ENCODE measurements around the gene LSAMP. TPM values are rescaled to one million over a fixed set of nuclear protein-coding genes. Genes with fewer than 3 reads are reported as not detected.

LSAMP gene
- total RNA-seq, 4 donors from 2014 or later, result 4.3 to 5.2 (median 5.0) TPM

- no peak for TF ChIP-seq POLR2A (IDR thresholded peaks at IDR 0.05)
- Histone ChIP-seq H3K4me1 (no peaks in the 10 kb centered on the region), H3K27me3 (no peaks in the 10 kb centered on the region), H3K4me3 (no peak overlapping the region), H3K9me3 (no peaks in the 10 kb centered on the region), H3K36me3 (no peaks in the 10 kb centered on the region), H3K27ac (no peak overlapping the region)
- DNase-seq (ENCODE audit: low spot score in 2 of 2), result no peak
- WGBS, result 55% methylated on average over 2 of the region's 2 CpGs
These were observed 70.4 kb downstream of the LSAMP start for GRCh38 chr3:116374901-116375300.

GRCh38 chr3:116367761-116368395 is 77.4 kb downstream of the LSAMP start:
- H3K27ac ChIP-seq, result no peak overlapping the region
- H3K4me1 ChIP-seq, result no peaks in the 10 kb centered on the region
- H3K9me3 ChIP-seq, result no peaks in the 10 kb centered on the region
- no peak for TF ChIP-seq POLR2A (IDR thresholded peaks at IDR 0.05)
- no peak for TF ChIP-seq EP300 (IDR thresholded peaks at IDR 0.05)
- no peak for TF ChIP-seq CTCF (IDR thresholded peaks at IDR 0.05)
- no peak for TF ChIP-seq POLR2AphosphoS5 (IDR thresholded peaks at IDR 0.05)
- no peak for DNase-seq (ENCODE audit: low spot score in 2 of 2)
- no peak overlapping the region for H3K4me3 ChIP-seq
- H3K36me3 ChIP-seq, result no peaks in the 10 kb centered on the region
- no peaks in the 10 kb centered on the region for H3K27me3 ChIP-seq
- 65% methylated on average over 9 of the region's 9 CpGs for WGBS

- Histone ChIP-seq H3K27me3 (no peaks in the 10 kb centered on the region), H3K9me3 (no peaks in the 10 kb centered on the region), H3K4me3 (no peak overlapping the region), H3K27ac (no peak overlapping the region), H3K4me1 (no peaks in the 10 kb centered on the region), H3K36me3 (no peaks in the 10 kb centered on the region)
- no peak for DNase-seq (ENCODE audit: low spot score in 2 of 2)
- 98% methylated on average over 2 of the region's 2 CpGs for WGBS
- TF ChIP-seq POLR2AphosphoS5 (IDR thresholded peaks at IDR 0.05) (no peak), CTCF (IDR thresholded peaks at IDR 0.05) (no peak), EP300 (IDR thresholded peaks at IDR 0.05) (no peak), POLR2A (IDR thresholded peaks at IDR 0.05) (no peak)
These were observed 89.2 kb downstream of the LSAMP start for GRCh38 chr3:116356056-116356455.

GRCh38 chr3:116354382-116354781 is 90.9 kb downstream of the LSAMP start:
- no peak overlapping the region for H3K27ac ChIP-seq
- TF ChIP-seq POLR2AphosphoS5 (IDR thresholded peaks at IDR 0.05), result no peak
- H3K4me3 ChIP-seq, result no peak overlapping the region
- H3K27me3 ChIP-seq, result no peaks in the 10 kb centered on the region
- no peaks in the 10 kb centered on the region for H3K36me3 ChIP-seq
- no peak for DNase-seq (ENCODE audit: low spot score in 2 of 2)
- H3K4me1 ChIP-seq, result no peaks in the 10 kb centered on the region
- no peaks in the 10 kb centered on the region for H3K9me3 ChIP-seq

GRCh38 chr3:116350119-116350733 is 95.1 kb downstream of the LSAMP start:
- Histone ChIP-seq H3K4me3 (no peak overlapping the region), H3K36me3 (no peaks in the 10 kb centered on the region), H3K27ac (no peak overlapping the region), H3K4me1 (no peaks in the 10 kb centered on the region), H3K27me3 (no peaks in the 10 kb centered on the region), H3K9me3 (no peaks in the 10 kb centered on the region)
- TF ChIP-seq POLR2AphosphoS5 (IDR thresholded peaks at IDR 0.05), result no peak
- no peak for TF ChIP-seq EP300 (IDR thresholded peaks at IDR 0.05)
- no peak for TF ChIP-seq POLR2A (IDR thresholded peaks at IDR 0.05)
- no peak for TF ChIP-seq CTCF (IDR thresholded peaks at IDR 0.05)
- no peak for DNase-seq (ENCODE audit: low spot score in 2 of 2)
- 49% methylated on average over 4 of the region's 4 CpGs for WGBS

GRCh38 chr3:116348216-116348615 is 97.1 kb downstream of the LSAMP start:
- no peaks in the 10 kb centered on the region for H3K9me3 ChIP-seq
- DNase-seq (ENCODE audit: low spot score in 2 of 2), result no peak
- H3K27ac ChIP-seq, result no peak overlapping the region
- 98% methylated on average over 3 of the region's 3 CpGs for WGBS
- no peaks in the 10 kb centered on the region for H3K27me3 ChIP-seq
- no peaks in the 10 kb centered on the region for H3K36me3 ChIP-seq
- H3K4me1 ChIP-seq, result no peaks in the 10 kb centered on the region
- H3K4me3 ChIP-seq, result no peak overlapping the region
- TF ChIP-seq POLR2AphosphoS5 (IDR thresholded peaks at IDR 0.05) (no peak), POLR2A (IDR thresholded peaks at IDR 0.05) (no peak), EP300 (IDR thresholded peaks at IDR 0.05) (no peak), CTCF (IDR thresholded peaks at IDR 0.05) (no peak)
